Neural progenitor cell (in vitro differentiated cells): Measurements from ENCODE around the gene CAMKMT.

Experiments used
- CTCF ChIP-seq: fragments of 200-600 bp; sonication (generic); IDR thresholded peaks from 2 replicates; pipeline ENCODE4 v1.5.1; 2017; ENCODE audit warnings: antibody characterized with exemption, mild to moderate bottlenecking
- EZH2 ChIP-seq: fragments of 200-600 bp; sonication (generic); IDR thresholded peaks from 2 replicates; pipeline ENCODE4 v1.6.1; 2017; ENCODE audit warnings: antibody characterized with exemption, mild to moderate bottlenecking, moderate library complexity

- no peak for TF ChIP-seq CTCF
- TF ChIP-seq EZH2, result no peak
These were observed 170.3 kb downstream of the CAMKMT start for GRCh38 chr2:44532031-44532430.
